RPMI7951 (cell line): ENCODE measurements around the gene KCNMA1. TPM values are rescaled to one million over a fixed set of nuclear protein-coding genes. Genes with fewer than 3 reads are reported as not detected.

Source experiments
- DNase-seq: peaks from one replicate; pipeline ENCODE4 v3.0.0-alpha.2; 2012; ENCODE audit warnings: low read depth
- total RNA-seq: library from RNA; depleted of rRNA; stranded (reverse); fragments of >200 nt; shearing (Covaris generic); gene quantifications from 2 replicates; pipeline ENCODE4 v1.2.3, GENCODE V29; 2014

The KCNMA1 gene
- total RNA-seq, 1 experiment from 2014 or later = 47.7 TPM

GRCh38 chr10:77634939-77635338 is 2.7 kb downstream of the KCNMA1 start:
- DNase-seq = no peak

GRCh38 chr10:77633376-77633775 is 4.2 kb downstream of the KCNMA1 start:
- no peak for DNase-seq

GRCh38 chr10:77631241-77631640 is 6.4 kb downstream of the KCNMA1 start:
- DNase-seq = no peak

- DNase-seq = peak; percentile 49
These were observed 7.1 kb downstream of the KCNMA1 start for GRCh38 chr10:77630507-77630848.

GRCh38 chr10:77629775-77630506 is 7.7 kb downstream of the KCNMA1 start:
- peak; percentile 60 for DNase-seq

GRCh38 chr10:77628906-77629730 is 8.5 kb downstream of the KCNMA1 start:
- DNase-seq = peak; percentile 85

- DNase-seq = peak; percentile 81
These were observed 11.2 kb downstream of the KCNMA1 start for GRCh38 chr10:77626266-77626935.

GRCh38 chr10:77625379-77625778 is 12.2 kb downstream of the KCNMA1 start:
- no peak for DNase-seq

- no peak for DNase-seq
These were observed 14.7 kb downstream of the KCNMA1 start for GRCh38 chr10:77622889-77623291.

- peak; percentile 79 for DNase-seq
These were observed 16.9 kb downstream of the KCNMA1 start for GRCh38 chr10:77620731-77621130.

- no peak for DNase-seq
These were observed 17.5 kb downstream of the KCNMA1 start for GRCh38 chr10:77619964-77620703.

- DNase-seq = no peak
These were observed 19.5 kb downstream of the KCNMA1 start for GRCh38 chr10:77618117-77618516.

GRCh38 chr10:77616766-77617165 is 20.8 kb downstream of the KCNMA1 start:
- no peak for DNase-seq

- no peak for DNase-seq
These were observed 22.6 kb downstream of the KCNMA1 start for GRCh38 chr10:77614778-77615625.

- peak; percentile 68 for DNase-seq
These were observed 24.0 kb downstream of the KCNMA1 start for GRCh38 chr10:77613476-77614130.

GRCh38 chr10:77611670-77612069 is 25.9 kb downstream of the KCNMA1 start:
- no peak for DNase-seq

GRCh38 chr10:77611221-77611620 is 26.4 kb downstream of the KCNMA1 start:
- no peak for DNase-seq

- DNase-seq = peak; percentile 58
These were observed 27.8 kb downstream of the KCNMA1 start for GRCh38 chr10:77609781-77610272.

- no peak for DNase-seq
These were observed 29.3 kb downstream of the KCNMA1 start for GRCh38 chr10:77608281-77608680.

- DNase-seq = peak; percentile 42
These were observed 30.9 kb downstream of the KCNMA1 start for GRCh38 chr10:77606751-77607150.
